PFSK-1 (cell line): ENCODE measurements around the gene PCYT1B.

Experiments
- POLR2AphosphoS5 ChIP-seq: IDR thresholded peaks from 2 replicates; pipeline ENCODE4 v1.6.1; 2012; ENCODE audit warnings: low read depth, mild to moderate bottlenecking, control low read depth, low read length, moderate library complexity
- SIN3A ChIP-seq: IDR thresholded peaks from 2 replicates; pipeline ENCODE4 v1.6.1; 2012; ENCODE audit warnings: mild to moderate bottlenecking, low read length, moderate library complexity, borderline replicate concordance; ENCODE audit not compliant: insufficient read depth
- TAF1 ChIP-seq: IDR thresholded peaks from 2 replicates; pipeline ENCODE4 v1.6.1; 2012; ENCODE audit warnings: low read length, control low read depth, borderline replicate concordance; ENCODE audit not compliant: insufficient read depth
- TF ChIP-seq, protein P1 (sequence below), 2 experiments: IDR thresholded peaks; 2 replicates each; pipeline versions ENCODE4 v1.6.1 to v1.8.0; 2011 to 2012; ENCODE audit warnings: low read depth in 2 of 2, low read length in 2 of 2, control low read depth in 1 of 2, inconsistent platforms in 1 of 2, mild to moderate bottlenecking in 1 of 2, moderate library complexity in 1 of 2; ENCODE audit not compliant: insufficient read depth in 1 of 2

DNA sequence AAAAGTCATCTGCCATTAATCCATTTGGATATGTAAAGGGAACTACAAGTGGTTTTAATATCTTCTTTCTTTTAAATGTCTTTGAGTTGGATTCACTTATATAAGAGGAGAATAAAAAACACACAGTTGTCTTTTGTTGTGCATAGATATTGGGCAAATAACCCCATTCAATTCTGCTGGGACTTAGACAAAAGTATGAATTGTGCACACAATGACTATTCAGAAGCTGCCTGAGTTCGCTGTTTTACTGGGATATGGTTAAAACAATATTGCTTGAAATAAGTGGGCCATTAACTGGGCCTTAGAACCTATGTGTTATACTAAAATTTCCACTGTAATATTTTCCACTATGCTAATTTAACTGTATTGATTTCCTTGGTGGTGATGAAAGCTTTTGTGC is 71.7 kb downstream of the PCYT1B start:
- no peak for TF ChIP-seq TAF1
- no peak for TF ChIP-seq POLR2AphosphoS5
- TF ChIP-seq, protein P1, sequence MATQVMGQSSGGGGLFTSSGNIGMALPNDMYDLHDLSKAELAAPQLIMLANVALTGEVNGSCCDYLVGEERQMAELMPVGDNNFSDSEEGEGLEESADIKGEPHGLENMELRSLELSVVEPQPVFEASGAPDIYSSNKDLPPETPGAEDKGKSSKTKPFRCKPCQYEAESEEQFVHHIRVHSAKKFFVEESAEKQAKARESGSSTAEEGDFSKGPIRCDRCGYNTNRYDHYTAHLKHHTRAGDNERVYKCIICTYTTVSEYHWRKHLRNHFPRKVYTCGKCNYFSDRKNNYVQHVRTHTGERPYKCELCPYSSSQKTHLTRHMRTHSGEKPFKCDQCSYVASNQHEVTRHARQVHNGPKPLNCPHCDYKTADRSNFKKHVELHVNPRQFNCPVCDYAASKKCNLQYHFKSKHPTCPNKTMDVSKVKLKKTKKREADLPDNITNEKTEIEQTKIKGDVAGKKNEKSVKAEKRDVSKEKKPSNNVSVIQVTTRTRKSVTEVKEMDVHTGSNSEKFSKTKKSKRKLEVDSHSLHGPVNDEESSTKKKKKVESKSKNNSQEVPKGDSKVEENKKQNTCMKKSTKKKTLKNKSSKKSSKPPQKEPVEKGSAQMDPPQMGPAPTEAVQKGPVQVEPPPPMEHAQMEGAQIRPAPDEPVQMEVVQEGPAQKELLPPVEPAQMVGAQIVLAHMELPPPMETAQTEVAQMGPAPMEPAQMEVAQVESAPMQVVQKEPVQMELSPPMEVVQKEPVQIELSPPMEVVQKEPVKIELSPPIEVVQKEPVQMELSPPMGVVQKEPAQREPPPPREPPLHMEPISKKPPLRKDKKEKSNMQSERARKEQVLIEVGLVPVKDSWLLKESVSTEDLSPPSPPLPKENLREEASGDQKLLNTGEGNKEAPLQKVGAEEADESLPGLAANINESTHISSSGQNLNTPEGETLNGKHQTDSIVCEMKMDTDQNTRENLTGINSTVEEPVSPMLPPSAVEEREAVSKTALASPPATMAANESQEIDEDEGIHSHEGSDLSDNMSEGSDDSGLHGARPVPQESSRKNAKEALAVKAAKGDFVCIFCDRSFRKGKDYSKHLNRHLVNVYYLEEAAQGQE (IDR thresholded peaks at IDR 0.05; ENCODE audit: insufficient read depth in 1 of 2, low read depth in 2 of 2, low read length in 2 of 2): no peak
- TF ChIP-seq SIN3A: no peak
